Brain microvascular endothelial cell (primary cell): ENCODE data around the gene DIS3L2.
A peak's percentile ranks its signal among the peaks of the same experiment; 100 is the strongest.

Experiments
- DNase-seq: peaks from one replicate; pipeline ENCODE4 v3.0.0-alpha.2; 2020
- H3K27ac ChIP-seq: fragments of 250-450 bp; sonication (Bioruptor Pico); 2 replicates; pipeline ENCODE4 v1.5.1; 2020; ENCODE audit warnings: mild to moderate bottlenecking, moderate library complexity
- H3K27me3 ChIP-seq: fragments of 250-450 bp; sonication (Bioruptor Pico); replicated peaks from 2 replicates; pipeline ENCODE4 v1.5.1; 2020; ENCODE audit warnings: mild to moderate bottlenecking
- H3K36me3 ChIP-seq: fragments of 250-450 bp; sonication (Bioruptor Pico); replicated peaks from 2 replicates; pipeline ENCODE4 v1.5.1; 2020; ENCODE audit warnings: mild to moderate bottlenecking
- H3K4me3 ChIP-seq: 2 replicates; pipeline ENCODE4 v1.5.1; 2011; ENCODE audit warnings: low read depth, mild to moderate bottlenecking, control low read depth, low read length, moderate library complexity
- in situ Hi-C: cut with HindIII; loops from 2 replicates; pipeline ENCODE4 v1.10.0; 2017; ENCODE audit warnings: low sequenced_read_pairs, low pct_ligation_motif_present
- TF ChIP-seq, protein P1 (sequence below): IDR thresholded peaks from 2 replicates; pipeline ENCODE4 v1.5.1; 2011; ENCODE audit warnings: low read depth, mild to moderate bottlenecking, moderate library complexity, low read length, control low read depth, inconsistent platforms; ENCODE audit errors: missing control alignments

DIS3L2 gene

DNA sequence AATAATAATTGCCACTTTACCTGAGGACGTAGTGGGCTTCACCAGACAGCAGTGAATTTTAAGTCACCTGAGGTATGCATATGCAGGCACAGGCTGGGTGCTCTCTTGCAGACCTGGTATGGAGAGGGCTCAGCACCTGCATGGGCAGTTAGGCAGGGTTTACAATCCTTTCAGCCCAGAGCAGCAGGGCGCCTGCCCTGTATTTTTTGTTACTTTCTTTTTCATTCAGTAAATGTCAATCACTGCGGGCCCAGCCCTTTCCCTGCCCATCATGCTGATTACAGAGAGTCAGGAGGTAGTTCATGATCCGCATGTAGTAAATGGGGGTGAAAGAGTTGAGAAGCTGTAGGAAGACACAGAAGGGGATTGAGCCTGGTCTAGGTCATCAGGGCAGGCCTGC is 270.0 kb downstream of the DIS3L2 start:
- H3K36me3 ChIP-seq = no peaks in the 10 kb centered on the region
- no peak overlapping the region for H3K27ac ChIP-seq
- TF ChIP-seq, protein P1, sequence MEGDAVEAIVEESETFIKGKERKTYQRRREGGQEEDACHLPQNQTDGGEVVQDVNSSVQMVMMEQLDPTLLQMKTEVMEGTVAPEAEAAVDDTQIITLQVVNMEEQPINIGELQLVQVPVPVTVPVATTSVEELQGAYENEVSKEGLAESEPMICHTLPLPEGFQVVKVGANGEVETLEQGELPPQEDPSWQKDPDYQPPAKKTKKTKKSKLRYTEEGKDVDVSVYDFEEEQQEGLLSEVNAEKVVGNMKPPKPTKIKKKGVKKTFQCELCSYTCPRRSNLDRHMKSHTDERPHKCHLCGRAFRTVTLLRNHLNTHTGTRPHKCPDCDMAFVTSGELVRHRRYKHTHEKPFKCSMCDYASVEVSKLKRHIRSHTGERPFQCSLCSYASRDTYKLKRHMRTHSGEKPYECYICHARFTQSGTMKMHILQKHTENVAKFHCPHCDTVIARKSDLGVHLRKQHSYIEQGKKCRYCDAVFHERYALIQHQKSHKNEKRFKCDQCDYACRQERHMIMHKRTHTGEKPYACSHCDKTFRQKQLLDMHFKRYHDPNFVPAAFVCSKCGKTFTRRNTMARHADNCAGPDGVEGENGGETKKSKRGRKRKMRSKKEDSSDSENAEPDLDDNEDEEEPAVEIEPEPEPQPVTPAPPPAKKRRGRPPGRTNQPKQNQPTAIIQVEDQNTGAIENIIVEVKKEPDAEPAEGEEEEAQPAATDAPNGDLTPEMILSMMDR = no peak
- H3K4me3 ChIP-seq = no peak overlapping the region
- H3K27me3 ChIP-seq = no peaks in the 10 kb centered on the region
- in situ Hi-C loops = no loop called here
- DNase-seq = no peak

DNA sequence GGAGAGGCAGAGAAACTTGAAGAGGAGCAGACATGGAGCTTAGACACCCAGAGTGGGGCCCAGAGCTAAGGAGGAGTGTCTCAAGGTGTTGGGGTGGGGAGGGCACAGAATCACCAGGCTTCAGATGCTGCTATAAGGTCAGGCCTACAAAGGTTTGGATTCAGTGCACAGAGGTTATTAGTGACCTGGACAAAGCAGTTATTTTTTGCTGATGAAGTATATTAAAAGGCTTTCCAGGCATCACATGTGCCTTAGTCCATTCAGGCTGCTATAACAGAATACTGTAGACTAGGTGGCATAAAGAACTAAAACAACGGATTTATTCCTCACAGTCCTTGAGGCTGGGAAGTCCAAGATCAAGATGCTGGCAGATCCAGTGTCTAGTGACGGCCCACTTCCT is 271.4 kb downstream of the DIS3L2 start:
- no peak overlapping the region for H3K4me3 ChIP-seq
- no peak for DNase-seq
- in situ Hi-C loops = no loop called here

DNA sequence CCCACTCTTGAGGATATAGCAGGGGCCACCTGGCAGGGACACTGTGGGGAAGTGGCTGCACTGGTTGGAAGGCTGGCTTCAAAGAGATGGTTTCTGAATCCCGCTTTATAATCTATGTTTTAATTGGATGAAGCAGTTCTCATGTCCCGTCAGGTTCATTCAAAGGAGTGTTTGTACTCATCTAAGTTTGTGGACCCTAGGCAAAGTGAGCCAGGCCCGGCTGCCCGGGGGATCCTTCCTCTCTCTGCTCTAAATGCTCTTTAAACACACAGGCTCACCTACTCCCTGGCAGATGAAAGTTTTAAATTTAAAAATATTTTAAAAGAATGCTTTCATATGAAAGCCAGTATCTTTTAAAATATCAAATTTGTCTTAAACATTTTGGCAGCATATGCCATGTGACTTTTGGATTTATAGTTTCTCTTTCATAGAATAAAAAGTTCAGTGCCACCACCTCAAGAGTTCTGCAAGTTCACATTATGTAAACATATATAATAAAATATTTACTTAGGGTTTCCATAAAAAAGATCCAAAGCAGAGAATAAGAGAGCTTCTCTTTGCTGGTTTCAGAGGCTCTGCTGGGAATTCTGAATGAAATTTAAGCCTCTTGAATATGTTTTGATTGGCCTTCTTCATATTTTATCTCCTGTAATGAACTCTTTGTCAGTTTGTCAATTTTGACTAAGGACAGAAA is 273.6 kb downstream of the DIS3L2 start:
- Histone ChIP-seq H3K27me3 (no peaks in the 10 kb centered on the region), H3K36me3 (no peaks in the 10 kb centered on the region), H3K27ac (no peak overlapping the region), H3K4me3 (no peak overlapping the region)
- in situ Hi-C loops = no loop called here
- no peak for DNase-seq
- TF ChIP-seq, protein P1 = no peak

More for the DNA sequence above, 271.4 kb downstream of the DIS3L2 start:
- TF ChIP-seq, protein P1 = no peak
- Histone ChIP-seq H3K27me3 (no peaks in the 10 kb centered on the region), H3K36me3 (no peaks in the 10 kb centered on the region), H3K27ac (no peak overlapping the region)

DNA sequence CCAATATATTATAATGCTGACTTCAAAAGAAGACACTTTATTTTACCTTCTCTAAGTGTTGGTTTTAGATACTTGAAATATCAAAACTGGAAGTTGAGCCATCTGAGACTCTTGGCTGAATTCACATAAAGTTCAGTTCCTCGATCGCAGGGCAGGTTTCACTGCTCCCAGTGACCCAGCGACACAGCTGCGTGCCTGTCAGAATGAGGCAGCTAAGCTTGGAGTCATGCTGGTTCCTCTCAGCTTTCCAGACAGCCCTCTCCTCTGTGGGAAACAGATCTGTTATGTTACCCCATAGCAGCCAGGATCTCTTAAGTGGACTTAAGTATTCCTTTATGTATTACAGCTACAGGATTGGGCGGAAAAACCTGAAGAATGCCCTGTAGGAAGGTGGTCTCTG is 274.2 kb downstream of the DIS3L2 start:
- Histone ChIP-seq H3K27ac (no peak overlapping the region), H3K27me3 (no peaks in the 10 kb centered on the region)
- peak; percentile 53 for DNase-seq

DNA sequence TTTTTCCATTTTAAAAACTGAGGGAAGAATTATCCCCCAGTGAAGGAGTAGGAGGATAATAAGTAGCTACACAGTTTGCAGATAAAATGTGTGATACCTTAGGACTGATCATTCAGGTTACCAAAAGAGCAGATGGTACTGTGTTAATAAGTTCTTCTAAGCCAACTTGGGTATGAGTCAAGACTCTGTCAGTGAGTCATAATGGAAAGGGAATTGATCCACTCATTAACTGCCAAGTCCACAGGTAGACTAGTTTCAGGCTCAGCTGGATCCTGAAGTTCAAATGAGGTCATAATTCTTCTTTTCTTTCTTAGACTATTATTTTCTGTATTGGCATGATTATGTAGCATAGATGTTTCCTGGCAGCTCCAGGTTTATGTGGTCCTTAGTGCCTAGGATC is 274.7 kb downstream of the DIS3L2 start:
- Histone ChIP-seq H3K36me3 (no peaks in the 10 kb centered on the region), H3K27me3 (no peaks in the 10 kb centered on the region), H3K4me3 (no peak overlapping the region), H3K27ac (no peak overlapping the region)
- in situ Hi-C loops = no loop called here
- DNase-seq = no peak
- TF ChIP-seq, protein P1 = no peak

More for the DNA sequence above, 274.2 kb downstream of the DIS3L2 start:
- TF ChIP-seq, protein P1 = no peak
- H3K4me3 ChIP-seq = no peak overlapping the region
- H3K36me3 ChIP-seq = no peaks in the 10 kb centered on the region
- in situ Hi-C loops = no loop called here

DNA sequence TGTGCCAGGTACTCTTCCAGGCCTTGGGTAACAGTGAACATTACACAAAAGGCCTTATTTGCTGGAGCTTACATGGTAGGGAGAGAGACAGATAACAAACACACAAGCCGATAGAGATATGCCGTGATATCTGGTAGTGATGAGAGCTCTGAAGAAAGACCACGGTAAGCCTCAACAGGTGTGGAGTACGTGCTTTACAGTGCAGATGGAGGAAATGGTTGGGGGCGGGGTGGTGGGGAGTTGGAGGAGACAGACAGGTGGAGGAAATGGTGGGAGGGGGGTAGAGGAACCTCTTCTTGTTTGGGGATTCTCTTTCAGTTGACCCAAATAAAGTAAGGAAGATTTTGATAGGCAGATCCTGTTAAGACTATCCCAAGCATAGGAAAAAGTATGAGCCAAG is 276.0 kb downstream of the DIS3L2 start:
- H3K27ac ChIP-seq = no peak overlapping the region
- in situ Hi-C loops = no loop called here
- no peak for DNase-seq
- TF ChIP-seq, protein P1 = no peak
- H3K27me3 ChIP-seq = no peaks in the 10 kb centered on the region
- no peak overlapping the region for H3K4me3 ChIP-seq
- no peaks in the 10 kb centered on the region for H3K36me3 ChIP-seq
